Prostate gland (tissue), 2 donors: ENCODE measurements around the gene GFRA1.

ENCODE experiments used
- POLR2A ChIP-seq: fragments of 450-650 bp; IDR thresholded peaks from one replicate; pipeline ENCODE4 v1.6.1; 2016; ENCODE audit warnings: antibody characterized with exemption, mild to moderate bottlenecking
- POLR2AphosphoS5 ChIP-seq: sonication (generic); formaldehyde crosslinking; IDR thresholded peaks from one replicate; pipeline ENCODE4 v1.6.1; 2017; ENCODE audit warnings: antibody characterized with exemption
- TF ChIP-seq, protein P1 (sequence below), 4 experiments: fragments of 200-600 bp in 2 of 4; fragments of 450-650 bp in 2 of 4; sonication (generic) in 2 of 4; IDR thresholded peaks; 1 replicate in 3 of 4; 2 replicates in 1 of 4; pipeline ENCODE4 v1.5.1; 2016 to 2019; ENCODE audit warnings: antibody characterized with exemption in 4 of 4, mild to moderate bottlenecking in 2 of 4, moderate library complexity in 2 of 4

DNA sequence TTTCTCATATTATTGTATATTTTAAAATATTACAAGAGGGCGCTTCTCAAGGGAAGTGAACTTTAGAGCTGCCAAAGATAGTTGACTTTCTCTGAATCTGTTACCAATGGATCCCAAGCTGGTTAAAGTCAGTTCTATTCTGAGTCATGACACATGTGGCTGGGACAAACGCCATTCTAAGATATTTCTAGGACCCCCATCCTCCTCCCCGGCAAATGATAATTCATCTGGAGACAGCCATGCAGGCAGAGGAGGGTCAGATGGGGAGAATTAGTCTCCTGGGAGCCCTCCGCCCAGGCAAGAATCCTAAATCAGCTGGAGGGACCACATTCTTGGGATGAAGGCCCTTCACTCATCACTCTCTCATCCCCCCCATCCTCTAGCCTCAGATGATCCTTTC is 187.7 kb downstream of the GFRA1 start:
- no peak for TF ChIP-seq POLR2A
- TF ChIP-seq, protein P1, sequence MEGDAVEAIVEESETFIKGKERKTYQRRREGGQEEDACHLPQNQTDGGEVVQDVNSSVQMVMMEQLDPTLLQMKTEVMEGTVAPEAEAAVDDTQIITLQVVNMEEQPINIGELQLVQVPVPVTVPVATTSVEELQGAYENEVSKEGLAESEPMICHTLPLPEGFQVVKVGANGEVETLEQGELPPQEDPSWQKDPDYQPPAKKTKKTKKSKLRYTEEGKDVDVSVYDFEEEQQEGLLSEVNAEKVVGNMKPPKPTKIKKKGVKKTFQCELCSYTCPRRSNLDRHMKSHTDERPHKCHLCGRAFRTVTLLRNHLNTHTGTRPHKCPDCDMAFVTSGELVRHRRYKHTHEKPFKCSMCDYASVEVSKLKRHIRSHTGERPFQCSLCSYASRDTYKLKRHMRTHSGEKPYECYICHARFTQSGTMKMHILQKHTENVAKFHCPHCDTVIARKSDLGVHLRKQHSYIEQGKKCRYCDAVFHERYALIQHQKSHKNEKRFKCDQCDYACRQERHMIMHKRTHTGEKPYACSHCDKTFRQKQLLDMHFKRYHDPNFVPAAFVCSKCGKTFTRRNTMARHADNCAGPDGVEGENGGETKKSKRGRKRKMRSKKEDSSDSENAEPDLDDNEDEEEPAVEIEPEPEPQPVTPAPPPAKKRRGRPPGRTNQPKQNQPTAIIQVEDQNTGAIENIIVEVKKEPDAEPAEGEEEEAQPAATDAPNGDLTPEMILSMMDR (IDR thresholded peaks at IDR 0.05): no peak
- no peak for TF ChIP-seq POLR2AphosphoS5
